Kidney epithelial cell (primary cell): ENCODE measurements around the gene MORN5. TPM values are rescaled to one million over a fixed set of nuclear protein-coding genes. Genes with fewer than 3 reads are reported as not detected.
A peak's percentile ranks its signal among the peaks of the same experiment; 100 is the strongest.

Experiments
- DNase-seq: peaks from one replicate; pipeline ENCODE4 v3.0.0-alpha.2; 2010; ENCODE audit warnings: low read depth
- H3K27me3 ChIP-seq: 2 replicates; pipeline ENCODE4 v1.6.0; 2011; ENCODE audit warnings: low read length; ENCODE audit not compliant: control insufficient read depth, insufficient read depth
- H3K36me3 ChIP-seq: 2 replicates; pipeline ENCODE4 v1.5.1; 2011; ENCODE audit warnings: low read length; ENCODE audit not compliant: control insufficient read depth, insufficient read depth
- H3K4me3 ChIP-seq: 2 replicates; pipeline ENCODE4 v1.5.1; 2011; ENCODE audit warnings: low read depth, mild to moderate bottlenecking, control low read depth, low read length
- CTCF ChIP-seq: IDR thresholded peaks from 2 replicates; pipeline ENCODE4 v1.5.1; 2011; ENCODE audit warnings: mild to moderate bottlenecking, moderate library complexity, low read length, control low read depth, inconsistent platforms; ENCODE audit not compliant: insufficient read depth, poor library complexity, severe bottlenecking
- total RNA-seq: library from RNA; depleted of rRNA; stranded (reverse); fragments of >200 nt; gene quantifications from 2 replicates; pipeline ENCODE4 v1.2.3, GENCODE V29; 2015

Gene MORN5
- total RNA-seq: not detected in 2 replicates

- peak; percentile 87 for DNase-seq
- Histone ChIP-seq H3K27me3 (peaks cover 4% of the 10 kb centered on the region), H3K4me3 (peak within 1 kb of the TSS; percentile 91), H3K36me3 (no peaks in the 10 kb centered on the region)
- no peak for TF ChIP-seq CTCF
Observed at GRCh38 chr9:122159026-122159924, at the start of gene MORN5, which contains the start of gene NDUFA8. TSS of gene MORN5 (plus strand) at chr9:122159908. CDS start at chr9:122159973, 65 bp downstream. TSS of gene NDUFA8 (minus strand) at chr9:122159779. CDS start at chr9:122159677, 102 bp downstream.

- Histone ChIP-seq H3K4me3 (no peak overlapping the region), H3K36me3 (no peaks in the 10 kb centered on the region), H3K27me3 (no peaks in the 10 kb centered on the region)
- TF ChIP-seq CTCF: no peak
- no peak for DNase-seq
Observed at GRCh38 chr9:122110100-122110833, 49.4 kb upstream of the MORN5 start.

GRCh38 chr9:122111413-122112085 lies 48.2 kb upstream of the MORN5 start:
- Histone ChIP-seq H3K36me3 (no peaks in the 10 kb centered on the region), H3K27me3 (no peaks in the 10 kb centered on the region), H3K4me3 (no peak overlapping the region)
- TF ChIP-seq CTCF: no peak
- no peak for DNase-seq

- no peak for DNase-seq
- Histone ChIP-seq H3K27me3 (no peaks in the 10 kb centered on the region), H3K4me3 (no peak overlapping the region), H3K36me3 (no peaks in the 10 kb centered on the region)
- TF ChIP-seq CTCF: no peak
Observed at GRCh38 chr9:122112238-122112637, 47.5 kb upstream of the MORN5 start.

GRCh38 chr9:122113574-122113973 lies 46.1 kb upstream of the MORN5 start:
- Histone ChIP-seq H3K36me3 (no peaks in the 10 kb centered on the region), H3K4me3 (no peak overlapping the region), H3K27me3 (no peaks in the 10 kb centered on the region)
- TF ChIP-seq CTCF: no peak
- DNase-seq: no peak
